ENCODE data around the gene LPXN.

LPXN gene

GRCh38 chr11:58485961-58486360 lies 89.7 kb downstream of the LPXN start:
- Histone ChIP-seq H4K20me1 (ENCODE audit: insufficient read depth, low read length) (no peaks in the 10 kb centered on the region), H3K9ac (ENCODE audit: low read length) (no peak overlapping the region), H3K27ac (ENCODE audit: low read depth, low read length, poor library complexity, severe bottlenecking) (no peak overlapping the region), H3K79me2 (ENCODE audit: insufficient read depth, low read length) (no peaks in the 10 kb centered on the region), H3K9me2 (ENCODE audit: low read depth, low read length) (no peaks in the 10 kb centered on the region), H3K4me2 (ENCODE audit: low read length) (no peak overlapping the region), H3K9me3 (ENCODE audit: low read length) (no peaks in the 10 kb centered on the region), H3F3A (ENCODE audit: insufficient read depth, low read length) (no peaks in the 10 kb centered on the region), H2AFZ (ENCODE audit: low read length) (no peak overlapping the region), H3K4me3 (ENCODE audit: low read depth, low read length, poor library complexity, severe bottlenecking) (no peak overlapping the region), H3K4me1 (ENCODE audit: insufficient read depth, low read length, severe bottlenecking) (no peaks in the 10 kb centered on the region), H3K27me3 (ENCODE audit: insufficient read depth, low read length) (no peaks in the 10 kb centered on the region), H3K36me3 (ENCODE audit: insufficient read depth, low read length) (no peaks in the 10 kb centered on the region)
- TF ChIP-seq EZH2 (IDR thresholded peaks at IDR 0.05; ENCODE audit: borderline replicate concordance, low read length) (no peak), CTCF (IDR thresholded peaks at IDR 0.05; ENCODE audit: low read length) (no peak)

Data from OCI-LY1 (cell line).